Astrocyte (in vitro differentiated cells and primary cell): ENCODE results near the gene CRELD1.

Experiments
- CTCF ChIP-seq: IDR thresholded peaks from 2 replicates; pipeline ENCODE4 v1.5.1; 2011; ENCODE audit warnings: low read depth, mild to moderate bottlenecking, inconsistent platforms, low read length, moderate library complexity; ENCODE audit not compliant: insufficient read depth
- EZH2 ChIP-seq: IDR thresholded peaks from 2 replicates; pipeline ENCODE4 v1.6.1; 2012; ENCODE audit warnings: mild to moderate bottlenecking, low read length, inconsistent platforms; ENCODE audit not compliant: insufficient read depth

GRCh38 chr3:9994086-9994844 lies 60.6 kb downstream of the CRELD1 start:
- no peak for TF ChIP-seq CTCF
- no peak for TF ChIP-seq EZH2
